Measurements from ENCODE around the gene DLEC1.

- TF ChIP-seq POLR2AphosphoS5 (IDR thresholded peaks at IDR 0.05) (no peak), CTCF (IDR thresholded peaks at IDR 0.05) (no peak), EP300 (IDR thresholded peaks at IDR 0.05) (no peak), POLR2A (IDR thresholded peaks at IDR 0.05) (no peak)
Measured at GRCh38 chr3:38028621-38029361, 10.2 kb upstream of the DLEC1 start.

Data from suprapubic skin (tissue), 4 donors.